Measurements from ENCODE around the gene SLC7A8. TPM values are rescaled to one million over a fixed set of nuclear protein-coding genes. Genes with fewer than 3 reads are reported as not detected.

Gene SLC7A8
- total RNA-seq, 2 donors from 2014 or later, result 21.5 to 23.8 TPM

- Histone ChIP-seq H3K9ac (ENCODE audit: low read depth in 2 of 2, low read length in 2 of 2) (no peak overlapping the region), H3K9me3 (no peaks in the 10 kb centered on the region), H3K4me1 (peaks cover 4% of the 10 kb centered on the region), H3K27ac (no peak overlapping the region), H3K36me3 (peaks cover 29% of the 10 kb centered on the region), H3K4me3 (no peak overlapping the region), H3K27me3 (no peaks in the 10 kb centered on the region)
- no peak for TF ChIP-seq CTCF (IDR thresholded peaks at IDR 0.05)
- intact Hi-C loops (cut with DNase I), result no loop called here
- no peak for DNase-seq
Observed at GRCh38 chr14:23091294-23092225, 91.9 kb downstream of the SLC7A8 start.

GRCh38 chr14:23090254-23090636 lies 93.2 kb downstream of the SLC7A8 start:
- intact Hi-C loops (cut with DNase I), result no loop called here
- no peak for DNase-seq
- H3K36me3 ChIP-seq, result peaks cover 29% of the 10 kb centered on the region
- TF ChIP-seq CTCF (IDR thresholded peaks at IDR 0.05), result no peak
- H3K9me3 ChIP-seq, result no peaks in the 10 kb centered on the region
- no peak overlapping the region for H3K4me3 ChIP-seq
- H3K27ac ChIP-seq, result no peak overlapping the region
- no peak overlapping the region for H3K9ac ChIP-seq (ENCODE audit: low read depth in 2 of 2, low read length in 2 of 2)
- no peaks in the 10 kb centered on the region for H3K27me3 ChIP-seq
- H3K4me1 ChIP-seq, result peaks cover 4% of the 10 kb centered on the region

GRCh38 chr14:23089498-23090253 lies 93.8 kb downstream of the SLC7A8 start:
- no peak overlapping the region for H3K9ac ChIP-seq (ENCODE audit: low read depth in 2 of 2, low read length in 2 of 2)
- H3K9me3 ChIP-seq, result no peaks in the 10 kb centered on the region
- no peak for TF ChIP-seq CTCF (IDR thresholded peaks at IDR 0.05)
- intact Hi-C loops (cut with DNase I), result no loop called here
- peaks cover 29% of the 10 kb centered on the region for H3K36me3 ChIP-seq
- no peaks in the 10 kb centered on the region for H3K27me3 ChIP-seq
- peaks cover 4% of the 10 kb centered on the region for H3K4me1 ChIP-seq
- H3K4me3 ChIP-seq, result no peak overlapping the region
- H3K27ac ChIP-seq, result no peak overlapping the region
- no peak for DNase-seq

- no peaks in the 10 kb centered on the region for H3K4me1 ChIP-seq
- H3K9ac ChIP-seq (ENCODE audit: low read depth in 2 of 2, low read length in 2 of 2), result no peak overlapping the region
- H3K4me3 ChIP-seq, result no peak overlapping the region
- H3K36me3 ChIP-seq, result peaks cover 33% of the 10 kb centered on the region
- intact Hi-C loops (cut with DNase I), result no loop called here
- no peaks in the 10 kb centered on the region for H3K9me3 ChIP-seq
- no peaks in the 10 kb centered on the region for H3K27me3 ChIP-seq
- TF ChIP-seq CTCF (IDR thresholded peaks at IDR 0.05), result no peak
- no peak for DNase-seq
- no peak overlapping the region for H3K27ac ChIP-seq
Observed at GRCh38 chr14:23086565-23086964, 96.9 kb downstream of the SLC7A8 start.

GRCh38 chr14:23085458-23085857 lies 98.0 kb downstream of the SLC7A8 start:
- no peak overlapping the region for H3K27ac ChIP-seq
- intact Hi-C loops (cut with DNase I), result no loop called here

More at GRCh38 chr14:23085458-23085857, 98.0 kb downstream of the SLC7A8 start:
- Histone ChIP-seq H3K9ac (ENCODE audit: low read depth in 2 of 2, low read length in 2 of 2) (no peak overlapping the region), H3K27me3 (no peaks in the 10 kb centered on the region), H3K4me3 (no peak overlapping the region), H3K4me1 (no peaks in the 10 kb centered on the region), H3K9me3 (no peaks in the 10 kb centered on the region), H3K36me3 (peaks cover 36% of the 10 kb centered on the region)
- TF ChIP-seq CTCF (IDR thresholded peaks at IDR 0.05), result no peak
- DNase-seq, result no peak
